ENCODE measurements around the gene TLX1.

Gene TLX1

DNA sequence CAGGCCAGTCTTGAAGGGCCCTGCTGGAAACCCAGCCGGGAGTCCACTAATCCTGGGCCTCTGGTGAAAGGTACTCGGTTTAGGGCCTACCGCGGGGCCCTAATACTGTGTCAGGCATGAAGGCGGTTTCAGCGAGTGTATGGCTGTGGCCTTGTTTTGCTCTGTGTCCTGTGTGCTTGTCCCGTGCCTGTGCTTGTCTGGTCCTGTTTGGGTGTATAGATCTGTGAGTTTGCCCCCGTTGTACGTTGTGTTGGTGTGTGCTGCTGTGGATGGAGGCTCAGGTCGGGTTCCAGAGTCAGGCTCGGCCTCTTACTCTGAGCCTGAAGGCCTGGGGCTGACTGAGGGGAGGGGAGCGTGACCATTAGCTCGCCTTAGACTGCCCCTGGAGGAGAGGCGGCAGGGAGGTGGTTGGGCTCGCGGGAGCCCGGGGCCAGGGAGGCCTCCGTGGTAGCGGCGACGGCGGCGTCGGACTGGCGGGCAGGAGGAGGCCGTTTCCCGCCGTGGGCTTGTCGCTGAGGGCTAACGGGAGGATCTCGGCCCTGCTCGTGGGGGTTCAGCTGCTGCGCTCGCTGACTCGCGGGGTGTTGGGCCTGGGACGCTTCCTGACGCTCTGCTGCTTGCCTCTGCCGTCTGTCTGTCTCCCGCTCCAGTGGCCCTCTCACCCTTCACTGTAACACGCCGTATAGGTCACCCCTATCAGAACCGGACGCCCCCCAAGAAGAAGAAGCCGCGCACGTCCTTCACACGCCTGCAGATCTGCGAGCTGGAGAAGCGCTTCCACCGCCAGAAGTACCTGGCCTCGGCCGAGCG lies 2.6 kb downstream of the TLX1 start:
- Mint-ChIP-seq H3K27ac (no peak overlapping the region), H3K36me3 (ENCODE audit: insufficient read depth) (peaks cover 12% of the 10 kb centered on the region), H3K9me3 (no peaks in the 10 kb centered on the region), H3K27me3 (peaks cover 87 to 96% of the 10 kb centered on the region in 2 donors), H3K4me1 (ENCODE audit: low read depth in 2 of 2) (peaks cover 19 to 26% of the 10 kb centered on the region in 2 donors), H3K4me3 (peak overlapping the region; percentile 3 to 67)
- ATAC-seq (replicated peaks): no peak
- DNase-seq: no peak

DNA sequence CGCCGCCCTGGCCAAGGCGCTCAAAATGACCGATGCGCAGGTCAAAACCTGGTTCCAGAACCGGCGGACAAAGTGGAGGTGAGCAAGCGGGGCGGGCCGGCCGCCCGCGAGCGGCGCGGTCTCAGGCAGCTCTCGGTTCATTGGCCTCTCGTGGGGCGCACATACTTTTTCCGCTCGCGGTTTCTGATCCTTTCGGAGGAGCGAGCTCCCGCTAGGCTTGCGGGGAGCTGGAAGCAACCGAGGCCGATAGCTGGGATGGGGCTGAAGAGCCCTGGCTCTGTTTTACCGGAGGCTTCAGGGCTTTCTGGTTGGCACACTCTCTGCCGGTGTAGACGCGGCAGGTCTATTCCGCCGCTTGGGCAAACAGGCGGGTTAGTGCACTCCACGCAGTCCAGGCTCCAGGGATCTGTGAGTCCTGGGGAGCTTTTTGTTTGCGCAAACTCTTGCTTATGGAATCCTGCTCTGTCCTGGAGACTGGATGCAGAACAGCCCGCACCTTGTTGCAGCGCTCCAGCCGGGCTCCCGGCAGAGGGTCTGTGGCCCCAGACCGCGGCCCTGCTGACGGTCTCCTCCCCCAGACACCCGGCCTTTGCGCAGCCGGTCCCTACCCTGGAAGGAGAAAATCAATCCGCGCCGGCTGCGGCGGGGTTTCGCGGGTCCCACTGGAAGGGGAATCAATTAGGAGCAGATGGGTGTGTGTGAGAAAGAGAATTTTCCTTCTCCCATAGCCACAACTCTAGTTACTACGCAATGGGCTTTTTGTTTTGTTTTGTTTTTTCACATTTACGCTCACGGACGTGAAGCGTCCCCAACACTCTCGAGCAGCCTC lies 3.4 kb downstream of the TLX1 start:
- DNase-seq: no peak
- peaks cover 25 to 26% of the 10 kb centered on the region in 2 donors for H3K4me1 Mint-ChIP-seq (ENCODE audit: low read depth in 2 of 2)
- peaks cover 12% of the 10 kb centered on the region for H3K36me3 Mint-ChIP-seq (ENCODE audit: insufficient read depth)
- ATAC-seq (replicated peaks): no peak
- no peaks in the 10 kb centered on the region for H3K9me3 Mint-ChIP-seq
- H3K4me3 Mint-ChIP-seq: peak overlapping the region; percentile 34 to 67
- H3K27me3 Mint-ChIP-seq: peaks cover 87 to 96% of the 10 kb centered on the region in 2 donors
- H3K27ac Mint-ChIP-seq: no peak overlapping the region

DNA sequence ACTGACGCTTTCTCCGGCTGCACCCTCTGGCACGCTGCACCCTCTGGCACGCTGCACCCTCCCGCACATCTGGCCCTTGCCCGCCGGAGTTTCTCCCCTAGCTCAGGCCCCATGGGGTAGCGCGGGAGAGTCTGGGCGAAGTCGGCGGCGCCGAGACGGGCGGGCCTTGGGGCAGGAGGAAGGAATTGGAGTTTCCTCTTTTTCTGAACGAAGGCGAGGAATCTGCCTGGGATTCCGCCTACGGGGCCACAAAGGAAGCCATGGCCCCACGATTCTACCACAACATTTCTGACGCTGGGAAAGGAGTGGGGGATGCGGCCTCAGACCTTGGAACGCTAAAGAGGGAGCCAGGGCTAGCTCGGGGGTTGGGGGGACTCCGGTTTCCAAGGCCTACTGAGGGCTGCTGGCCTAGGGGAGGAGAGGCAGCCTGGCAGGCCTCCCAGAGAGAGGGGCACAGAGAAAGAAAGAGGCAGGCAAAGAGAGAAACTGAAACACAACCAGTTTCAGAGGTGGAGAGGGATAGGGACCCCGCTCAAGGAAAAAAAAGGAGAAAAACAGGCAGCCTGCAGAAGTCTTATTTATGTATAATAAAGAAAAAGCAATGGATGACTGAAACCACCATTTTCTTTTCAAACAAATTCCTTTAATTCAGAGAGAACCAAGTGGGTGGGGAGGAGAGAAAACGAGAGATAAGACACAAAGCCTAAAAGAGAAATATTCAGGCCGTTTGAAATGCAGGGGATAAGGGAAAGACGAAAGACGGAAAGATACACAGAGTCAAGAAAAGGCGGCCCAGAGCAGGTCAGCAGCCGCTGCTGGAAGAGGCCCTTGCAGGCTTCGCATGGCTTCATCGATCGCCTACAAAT lies 4.3 kb downstream of the TLX1 start:
- Mint-ChIP-seq H3K27me3 (peaks cover 83 to 95% of the 10 kb centered on the region in 2 donors), H3K9me3 (no peaks in the 10 kb centered on the region), H3K4me1 (ENCODE audit: low read depth in 2 of 2) (peaks cover 26 to 27% of the 10 kb centered on the region in 2 donors), H3K36me3 (ENCODE audit: insufficient read depth) (peaks cover 12% of the 10 kb centered on the region), H3K27ac (no peak overlapping the region), H3K4me3 (peak overlapping the region; percentile 34 to 67)
- ATAC-seq (replicated peaks) (no peak), DNase-seq (no peak)

DNA sequence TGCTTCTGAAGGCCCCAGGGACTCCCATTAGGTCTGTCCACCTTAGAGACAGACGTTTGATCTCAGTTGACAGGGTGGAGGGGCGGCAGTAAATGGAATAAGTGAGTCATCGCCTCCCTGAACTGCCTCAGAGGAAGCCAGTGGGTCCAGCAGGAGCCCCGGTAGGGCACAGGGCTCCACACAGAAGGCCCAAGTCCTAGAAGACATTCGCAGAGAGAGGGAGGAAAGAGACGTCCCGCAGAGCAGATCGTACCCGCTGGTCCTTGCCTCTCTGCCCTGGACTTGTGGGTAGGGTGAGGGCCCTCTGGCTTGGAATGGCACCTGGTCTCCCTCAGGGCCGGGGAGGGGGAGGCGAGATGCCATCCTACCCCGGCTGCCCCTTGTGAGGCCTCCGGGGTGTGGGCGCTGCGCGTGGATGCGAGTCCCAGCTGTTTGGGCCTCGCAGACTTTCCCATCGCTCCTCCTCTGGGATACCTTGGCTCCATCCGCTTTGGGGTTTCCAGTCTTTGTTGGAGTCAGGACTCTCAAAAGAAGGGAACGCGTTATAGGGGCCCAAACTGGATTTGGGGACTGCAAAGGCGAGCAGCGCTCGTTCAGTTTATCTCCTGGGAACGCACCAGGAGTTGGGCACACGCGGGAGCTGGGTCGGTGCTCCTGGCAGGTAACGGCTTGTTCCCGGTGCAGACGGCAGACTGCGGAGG lies 5.1 kb downstream of the TLX1 start:
- Mint-ChIP-seq H3K27me3 (peaks cover 85 to 95% of the 10 kb centered on the region in 2 donors), H3K9me3 (no peaks in the 10 kb centered on the region), H3K4me3 (peak overlapping the region in 1 of 2 donors; percentile 67), H3K4me1 (ENCODE audit: low read depth in 2 of 2) (peaks cover 26 to 29% of the 10 kb centered on the region in 2 donors), H3K36me3 (ENCODE audit: insufficient read depth) (peaks cover 12% of the 10 kb centered on the region), H3K27ac (no peak overlapping the region)
- DNase-seq: no peak
- no peak for ATAC-seq (replicated peaks)

DNA sequence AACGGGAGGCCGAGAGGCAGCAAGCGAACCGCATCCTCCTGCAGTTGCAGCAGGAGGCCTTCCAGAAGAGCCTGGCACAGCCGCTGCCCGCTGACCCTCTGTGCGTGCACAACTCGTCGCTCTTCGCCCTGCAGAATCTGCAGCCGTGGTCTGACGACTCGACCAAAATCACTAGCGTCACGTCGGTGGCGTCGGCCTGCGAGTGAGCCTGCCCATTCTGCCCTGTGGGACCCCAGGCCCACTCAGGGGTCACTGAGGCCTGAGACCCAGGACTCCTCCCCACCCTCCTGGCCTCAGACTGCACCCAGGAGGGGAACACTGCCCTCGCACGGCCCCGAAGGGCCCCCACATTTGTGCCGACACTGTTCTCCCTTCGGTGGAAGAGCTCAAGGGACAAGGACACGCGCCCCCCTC lies 5.6 kb downstream of the TLX1 start:
- Mint-ChIP-seq H3K27ac (no peak overlapping the region), H3K4me1 (ENCODE audit: low read depth in 2 of 2) (peaks cover 26 to 29% of the 10 kb centered on the region in 2 donors), H3K36me3 (ENCODE audit: insufficient read depth) (peaks cover 12% of the 10 kb centered on the region), H3K4me3 (no peak overlapping the region), H3K9me3 (no peaks in the 10 kb centered on the region), H3K27me3 (peaks cover 91 to 98% of the 10 kb centered on the region in 2 donors)
- ATAC-seq (replicated peaks) (no peak), DNase-seq (no peak)

DNA sequence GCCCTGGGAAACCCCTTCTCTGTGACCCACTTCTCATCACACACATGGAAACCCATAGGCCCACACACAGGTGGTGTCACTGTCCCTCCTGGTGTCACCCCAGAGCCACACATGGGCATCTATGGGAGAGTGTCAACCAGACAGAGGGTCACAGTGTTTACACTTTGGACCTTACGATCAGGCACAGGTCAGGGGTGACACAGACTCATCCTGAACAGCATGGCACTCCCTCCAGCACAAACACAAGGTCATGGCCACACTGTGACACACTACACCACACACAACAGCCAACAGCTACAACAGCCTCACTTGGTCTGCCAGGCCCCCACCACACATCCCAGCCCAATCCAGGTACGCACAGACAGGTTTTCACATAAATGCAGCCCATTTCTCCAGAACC lies 6.2 kb downstream of the TLX1 start:
- Mint-ChIP-seq H3K4me1 (ENCODE audit: low read depth in 2 of 2) (peaks cover 27 to 29% of the 10 kb centered on the region in 2 donors), H3K36me3 (ENCODE audit: insufficient read depth) (peaks cover 12% of the 10 kb centered on the region), H3K9me3 (no peaks in the 10 kb centered on the region), H3K4me3 (no peak overlapping the region), H3K27ac (no peak overlapping the region), H3K27me3 (peaks cover 93 to 99% of the 10 kb centered on the region in 2 donors)
- ATAC-seq (replicated peaks): peak; percentile 46
- DNase-seq: no peak

DNA sequence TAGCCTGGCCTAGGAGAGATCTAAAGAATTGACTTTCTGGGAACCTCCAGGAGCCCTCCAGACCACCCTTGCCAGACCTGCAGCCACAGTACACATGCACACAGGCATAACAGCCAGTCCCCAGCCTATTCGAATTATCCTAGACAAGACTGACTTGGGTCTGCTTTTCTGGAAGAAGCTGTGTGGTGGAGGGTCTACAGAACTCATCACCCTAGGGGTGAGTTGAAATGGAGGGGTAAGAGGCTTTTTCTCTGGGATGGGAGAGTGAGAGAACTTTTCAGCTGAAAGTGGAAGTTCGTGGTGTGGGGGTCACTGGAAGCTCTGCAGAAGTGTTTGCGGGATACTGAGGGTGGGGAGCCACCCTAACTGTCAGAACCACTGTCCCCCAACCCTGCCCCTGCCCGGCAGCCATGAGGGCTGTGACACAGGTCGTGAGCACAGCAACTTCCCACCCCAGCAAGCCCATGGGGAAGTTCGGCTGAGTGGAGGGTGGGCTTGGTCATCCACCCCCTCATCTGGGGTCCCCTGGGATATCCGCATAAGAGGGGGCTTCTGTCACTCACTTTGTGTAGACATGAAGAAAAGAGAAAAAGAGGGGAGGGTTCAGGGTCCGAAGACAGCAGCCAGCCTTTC lies 7.8 kb downstream of the TLX1 start:
- Mint-ChIP-seq H3K27me3 (peaks cover 91 to 99% of the 10 kb centered on the region in 2 donors), H3K9me3 (no peaks in the 10 kb centered on the region), H3K27ac (no peak overlapping the region), H3K4me3 (peak overlapping the region in 1 of 2 donors; percentile 26), H3K4me1 (ENCODE audit: low read depth in 2 of 2) (peaks cover 22 to 26% of the 10 kb centered on the region in 2 donors), H3K36me3 (ENCODE audit: insufficient read depth) (peaks cover 14% of the 10 kb centered on the region)
- DNase-seq: no peak
- no peak for ATAC-seq (replicated peaks)

DNA sequence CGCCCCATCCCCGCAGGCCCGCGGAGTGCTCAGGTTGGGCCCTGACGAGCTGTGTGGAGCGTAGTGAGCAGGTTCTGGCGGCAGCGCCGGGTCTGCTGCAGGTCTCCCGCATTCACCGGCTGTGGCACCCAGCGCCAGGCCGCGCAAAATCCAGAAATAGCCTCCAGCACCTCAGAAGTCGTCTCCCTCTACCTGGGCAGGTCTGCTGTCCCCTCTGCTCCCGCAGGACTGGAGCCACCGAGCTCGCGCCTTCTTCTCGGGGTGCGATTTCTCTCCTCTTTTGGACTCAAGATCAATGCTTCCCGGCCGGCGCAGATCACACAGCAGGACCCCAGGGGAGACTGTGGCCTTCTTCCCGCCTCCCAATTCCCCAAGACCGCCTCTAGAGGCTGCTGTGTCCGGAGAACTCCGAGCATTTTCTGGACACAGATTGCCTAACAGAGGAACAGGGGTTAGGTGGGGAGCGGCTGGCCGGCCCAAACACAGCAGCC lies 8.4 kb downstream of the TLX1 start:
- Mint-ChIP-seq H3K4me1 (ENCODE audit: low read depth in 2 of 2) (peaks cover 19 to 26% of the 10 kb centered on the region in 2 donors), H3K4me3 (peak overlapping the region in 1 of 2 donors; percentile 24), H3K9me3 (no peaks in the 10 kb centered on the region), H3K27me3 (peaks cover 93 to 99% of the 10 kb centered on the region in 2 donors), H3K36me3 (ENCODE audit: insufficient read depth) (peaks cover 14% of the 10 kb centered on the region), H3K27ac (no peak overlapping the region)
- DNase-seq: no peak
- ATAC-seq (replicated peaks): no peak

DNA sequence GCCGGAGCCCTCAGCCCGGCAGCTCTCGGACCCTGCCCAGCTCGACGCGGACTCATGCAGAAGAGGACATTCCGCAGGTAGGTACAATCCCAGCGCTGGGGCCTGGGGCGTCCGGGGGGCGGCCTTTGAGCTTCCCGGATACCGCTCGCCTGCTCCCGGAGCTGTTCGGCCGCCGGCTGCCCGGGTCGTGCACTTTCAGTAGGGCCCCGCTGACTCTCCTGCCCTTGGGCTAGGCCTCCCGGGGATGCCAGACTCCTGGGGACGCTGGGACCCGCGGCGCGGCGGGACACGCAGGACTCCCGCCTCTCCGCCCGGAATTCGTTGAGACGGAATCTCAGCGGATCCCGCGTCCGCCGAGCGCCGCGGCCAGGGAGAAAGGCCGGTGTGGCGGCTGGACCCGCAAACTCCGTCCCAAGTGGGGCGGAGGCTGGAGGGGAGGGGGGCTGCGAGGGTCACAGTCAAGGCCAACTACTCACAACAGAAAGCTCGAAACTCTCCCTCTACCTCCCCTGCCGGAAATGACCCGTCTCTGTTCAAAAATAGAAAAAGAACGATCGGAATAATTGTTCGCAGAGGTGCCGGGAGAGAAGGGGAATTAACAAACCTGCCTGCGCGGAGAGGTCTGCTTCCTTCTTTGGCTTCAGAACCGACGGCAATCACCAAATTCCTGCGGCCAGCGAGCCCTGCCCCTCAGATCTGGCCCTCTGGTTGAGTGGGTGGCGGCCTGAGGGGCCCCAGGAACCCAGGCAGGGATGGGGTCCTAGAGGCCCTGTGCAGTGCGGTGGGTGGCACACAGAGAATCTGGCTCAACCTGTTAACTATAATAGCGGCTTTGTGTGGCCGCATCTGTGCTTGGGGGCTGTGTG lies 9.2 kb downstream of the TLX1 start:
- Mint-ChIP-seq H3K4me3 (peak overlapping the region; percentile 20 to 24), H3K9me3 (no peaks in the 10 kb centered on the region), H3K36me3 (ENCODE audit: insufficient read depth) (peaks cover 14% of the 10 kb centered on the region), H3K4me1 (ENCODE audit: low read depth in 2 of 2) (peaks cover 17 to 22% of the 10 kb centered on the region in 2 donors), H3K27ac (no peak overlapping the region), H3K27me3 (peaks cover 93 to 99% of the 10 kb centered on the region in 2 donors)
- DNase-seq: no peak
- no peak for ATAC-seq (replicated peaks)

DNA sequence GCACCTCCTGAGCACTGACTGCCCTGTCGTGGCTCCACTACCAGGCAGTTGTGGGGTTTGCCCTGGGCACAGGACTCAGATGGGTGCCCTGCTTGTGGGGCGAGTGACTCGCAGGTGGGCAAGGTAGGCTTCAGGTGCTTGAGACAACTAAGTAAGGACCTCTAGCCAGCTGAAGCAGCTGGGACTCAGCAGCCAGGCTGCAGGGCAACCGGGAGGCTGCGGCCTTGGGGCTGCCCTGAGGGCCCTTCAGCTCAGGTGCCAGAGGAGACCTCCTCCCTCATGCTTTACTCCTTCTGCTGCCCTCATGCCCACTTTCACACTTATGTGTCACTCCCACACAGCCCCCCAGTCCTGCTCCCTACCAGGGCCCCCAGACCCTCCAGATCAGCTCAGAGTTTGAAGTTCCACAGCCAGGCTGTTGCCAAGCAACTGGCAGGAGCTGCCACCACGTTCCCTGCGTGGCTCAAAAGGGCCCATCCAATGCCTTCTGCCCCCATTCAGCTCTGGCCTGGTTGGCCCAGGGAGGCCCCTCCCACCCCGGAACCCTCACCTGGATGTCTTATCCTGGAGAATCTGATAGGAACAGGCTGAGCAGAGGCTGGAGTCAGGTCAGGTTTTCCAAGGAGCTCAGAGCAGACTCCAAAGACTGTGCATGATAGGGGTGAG lies 10.0 kb downstream of the TLX1 start:
- DNase-seq (no peak), ATAC-seq (replicated peaks) (no peak)
- H3K27me3 Mint-ChIP-seq: peaks cover 93 to 99% of the 10 kb centered on the region in 2 donors
- H3K4me1 Mint-ChIP-seq (ENCODE audit: low read depth in 2 of 2): peaks cover 10 to 19% of the 10 kb centered on the region in 2 donors
- H3K27ac Mint-ChIP-seq: no peak overlapping the region
- peaks cover 11% of the 10 kb centered on the region for H3K36me3 Mint-ChIP-seq (ENCODE audit: insufficient read depth)
- H3K4me3 Mint-ChIP-seq: peak overlapping the region in 1 of 2 donors; percentile 20
- H3K9me3 Mint-ChIP-seq: no peaks in the 10 kb centered on the region

Measured in effector memory CD8-positive, alpha-beta T cell (primary cell).